SH-SY5Y (cell line): Measurements from ENCODE around the gene OR13C4.

ENCODE experiments used
- GATA2 ChIP-seq: IDR thresholded peaks from 2 replicates; pipeline ENCODE4 v1.6.1; 2011; ENCODE audit warnings: mild to moderate bottlenecking, low read depth, low read length
- GATA3 ChIP-seq: IDR thresholded peaks from 2 replicates; pipeline ENCODE4 v1.6.1; 2011; ENCODE audit warnings: low read depth, mild to moderate bottlenecking, low read length, moderate library complexity

- TF ChIP-seq GATA2 (no peak), GATA3 (no peak)
These were observed 45.6 kb upstream of the OR13C4 start for GRCh38 chr9:104572612-104573011.
